Keratinocyte (primary cell): Measurements from ENCODE around the gene QRICH1. TPM values are rescaled to one million over a fixed set of nuclear protein-coding genes. Genes with fewer than 3 reads are reported as not detected.

Experiments used
- DNase-seq: peaks from one replicate; pipeline ENCODE4 v3.0.0-alpha.2; 2011; ENCODE audit warnings: low read depth, missing footprints, low spot score
- FAIRE-seq: peaks from 2 replicates; lab custom pipeline; 2011; peaks lifted over from hg19 to GRCh38; lab: Jason Lieb, UNC
- H2AFZ ChIP-seq: 2 replicates; pipeline ENCODE4 v1.6.0; 2012; ENCODE audit warnings: low read length, control low read depth, inconsistent platforms; ENCODE audit not compliant: control insufficient read depth
- H3K27ac ChIP-seq: 2 replicates; pipeline ENCODE4 v1.5.1; 2011; ENCODE audit warnings: low read length; ENCODE audit not compliant: control insufficient read depth, insufficient read depth
- H3K27me3 ChIP-seq: 3 replicates; pipeline ENCODE4 v1.6.0; 2011; ENCODE audit warnings: low read length; ENCODE audit not compliant: control insufficient read depth, insufficient read depth; ENCODE audit errors: extremely low read depth
- H3K36me3 ChIP-seq, 2 experiments: 2 replicates in 1 of 2; 3 replicates in 1 of 2; pipeline ENCODE4 v1.5.1; 2011; ENCODE audit warnings: low read length in 2 of 2, mild to moderate bottlenecking in 1 of 2; ENCODE audit not compliant: control insufficient read depth in 2 of 2, insufficient read depth in 2 of 2; ENCODE audit errors: extremely low read depth in 1 of 2
- H3K4me1 ChIP-seq: 3 replicates; pipeline ENCODE4 v1.5.1; 2011; ENCODE audit warnings: low read length; ENCODE audit not compliant: control insufficient read depth, insufficient read depth; ENCODE audit errors: extremely low read depth
- H3K4me2 ChIP-seq: 3 replicates; pipeline ENCODE4 v1.6.0; 2011; ENCODE audit warnings: low read depth, low read length; ENCODE audit not compliant: control insufficient read depth, insufficient read depth; ENCODE audit errors: extremely low read depth
- H3K4me3 ChIP-seq, 3 experiments: fragments of 200-600 bp in 1 of 3; sonication (generic) in 1 of 3; 2 replicates in 2 of 3; 3 replicates in 1 of 3; pipeline ENCODE4 v1.5.1; 2011 to 2016; ENCODE audit warnings: low read length in 3 of 3, mild to moderate bottlenecking in 3 of 3, control low read depth in 2 of 3, inconsistent platforms in 1 of 3, low read depth in 1 of 3, mixed read lengths in 1 of 3, mixed run types in 1 of 3, moderate library complexity in 1 of 3; ENCODE audit not compliant: control insufficient read depth in 2 of 3, insufficient read depth in 2 of 3; ENCODE audit errors: extremely low read depth in 1 of 3
- H3K79me2 ChIP-seq: 2 replicates; pipeline ENCODE4 v1.6.0; 2012; ENCODE audit warnings: low read length; ENCODE audit not compliant: control insufficient read depth, insufficient read depth
- H3K9ac ChIP-seq: 3 replicates; pipeline ENCODE4 v1.6.0; 2011; ENCODE audit warnings: low read length; ENCODE audit not compliant: control insufficient read depth, insufficient read depth; ENCODE audit errors: extremely low read depth
- H3K9me1 ChIP-seq: 3 replicates; pipeline ENCODE4 v1.6.0; 2011; ENCODE audit warnings: low read length; ENCODE audit not compliant: control insufficient read depth, insufficient read depth; ENCODE audit errors: extremely low read depth
- H3K9me3 ChIP-seq: 2 replicates; pipeline ENCODE4 v1.5.1; 2012; ENCODE audit warnings: low read depth, low read length; ENCODE audit not compliant: control insufficient read depth
- H4K20me1 ChIP-seq: 3 replicates; pipeline ENCODE4 v1.6.0; 2011; ENCODE audit warnings: low read length; ENCODE audit not compliant: control insufficient read depth, insufficient read depth; ENCODE audit errors: extremely low read depth
- CTCF ChIP-seq, 3 experiments: IDR thresholded peaks in 1 of 3; conservative IDR thresholded peaks in 1 of 3; optimal IDR thresholded peaks in 1 of 3; 2 replicates in 2 of 3; 3 replicates in 1 of 3; pipeline versions ENCODE3 to v1.5.1; 2011; ENCODE audit warnings: low read length in 3 of 3, mild to moderate bottlenecking in 3 of 3, moderate library complexity in 2 of 3, control low read depth in 1 of 3, inconsistent platforms in 1 of 3; ENCODE audit not compliant: insufficient read depth in 2 of 3; ENCODE audit errors: extremely low read depth in 1 of 3
- EZH2 ChIP-seq: IDR thresholded peaks from one replicate; pipeline ENCODE4 v1.6.1; 2012; ENCODE audit warnings: inconsistent platforms, mild to moderate bottlenecking, low read length, moderate library complexity
- dilution Hi-C: fragments of 300-500 bp; cut with MboI; formaldehyde crosslinking; loops from one replicate; pipeline ENCODE4 v1.7.0; 2020; ENCODE audit warnings: low sequenced_read_pairs; ENCODE audit not compliant: extremely low pct_ligation_motif_present
- polyA plus RNA-seq, 5 experiments: library from polyadenylated mRNA; depleted of rRNA in 3 of 5; stranded (reverse) in 3 of 5; stranded (forward) in 1 of 5; unstranded in 1 of 5; fragments of >200 nt; gene quantifications; 1 replicate in 1 of 5; 2 replicates in 3 of 5; 3 replicates in 1 of 5; pipeline versions ENCODE4 v1.2.1 to v1.2.3, GENCODE V29; 2011 to 2012; ENCODE audit warnings: missing spikeins in 2 of 5, low read depth in 1 of 5, low replicate concordance in 1 of 5

QRICH1 gene
- polyA plus RNA-seq, 1 donor (not counting 4 experiments of a cell fraction or from before 2014, with no cell fraction given): 60.4 TPM

DNA sequence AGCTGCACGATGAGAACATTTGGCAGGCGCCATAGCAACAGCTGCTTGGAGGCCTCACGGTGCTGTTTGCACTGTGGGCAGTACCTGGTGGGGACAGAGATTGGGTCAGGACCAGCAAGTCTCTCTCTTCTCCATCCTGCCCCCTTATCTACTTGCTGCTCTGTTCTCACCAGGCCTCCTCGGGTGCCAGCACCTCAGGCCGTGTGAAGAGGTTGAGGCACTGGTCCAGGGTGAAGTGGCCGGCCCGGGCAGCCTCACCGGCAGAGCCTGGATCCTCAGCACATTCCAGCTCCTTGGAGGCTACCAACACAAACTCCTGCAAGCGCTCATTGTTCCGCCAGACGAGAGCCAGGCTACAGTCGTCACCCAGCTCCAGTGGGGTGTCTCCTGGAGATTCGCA is 16.9 kb upstream of the QRICH1 start:
- Histone ChIP-seq H3K27me3 (no peaks in the 10 kb centered on the region), H3K4me1 (no peaks in the 10 kb centered on the region), H3K4me3 (no peak overlapping the region), H2AFZ (no peak overlapping the region), H3K9me1 (no peaks in the 10 kb centered on the region), H3K4me2 (no peak overlapping the region), H3K9me3 (no peaks in the 10 kb centered on the region), H4K20me1 (no peaks in the 10 kb centered on the region), H3K9ac (no peak overlapping the region), H3K36me3 (peaks cover 45 to 63% of the 10 kb centered on the region in 2 experiments), H3K27ac (no peak overlapping the region), H3K79me2 (no peaks in the 10 kb centered on the region)
- dilution Hi-C loops: no loop called here
- TF ChIP-seq EZH2: no peak
- TF ChIP-seq CTCF (optimal IDR thresholded peaks at IDR 0.05 in 1 of 3, IDR thresholded peaks at IDR 0.05 in 1 of 3, conservative IDR thresholded peaks at IDR 0.05 in 1 of 3; ENCODE audit: extremely low read depth in 1 of 3, insufficient read depth in 2 of 3, low read length in 3 of 3): no peak
- FAIRE-seq: no peak
- DNase-seq: no peak

DNA sequence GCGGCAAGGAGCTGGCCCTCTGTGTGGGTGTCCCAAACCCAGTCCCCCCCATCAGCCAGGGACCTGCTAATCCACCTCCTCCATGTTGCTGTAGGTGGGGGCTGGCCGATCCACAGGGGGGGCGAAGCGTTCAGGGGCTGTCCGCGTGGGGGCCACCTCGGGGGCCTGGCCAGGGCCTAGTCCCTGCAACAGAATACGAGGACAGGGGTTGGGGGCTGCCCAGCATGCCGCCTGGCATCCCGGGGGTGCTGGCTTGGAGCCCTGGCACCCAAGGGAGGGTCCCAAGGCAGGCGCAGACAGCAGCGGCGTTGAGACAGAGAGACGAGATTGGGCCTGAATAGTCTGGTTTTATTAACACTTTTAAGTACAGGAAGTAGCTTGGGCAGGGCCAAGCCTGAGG is 14.5 kb upstream of the QRICH1 start:
- dilution Hi-C loops: no loop called here
- Histone ChIP-seq H4K20me1 (no peaks in the 10 kb centered on the region), H3K9me3 (no peaks in the 10 kb centered on the region), H3K79me2 (peaks cover 11% of the 10 kb centered on the region), H3K36me3 (peaks cover 27 to 45% of the 10 kb centered on the region in 2 experiments), H2AFZ (no peak overlapping the region), H3K4me1 (peaks cover 7% of the 10 kb centered on the region), H3K27ac (no peak overlapping the region), H3K9me1 (no peaks in the 10 kb centered on the region), H3K4me2 (no peak overlapping the region), H3K4me3 (no peak overlapping the region), H3K27me3 (no peaks in the 10 kb centered on the region), H3K9ac (no peak overlapping the region)
- TF ChIP-seq CTCF (optimal IDR thresholded peaks at IDR 0.05 in 1 of 3, IDR thresholded peaks at IDR 0.05 in 1 of 3, conservative IDR thresholded peaks at IDR 0.05 in 1 of 3; ENCODE audit: extremely low read depth in 1 of 3, insufficient read depth in 2 of 3, low read length in 3 of 3): no peak
- TF ChIP-seq EZH2: no peak
- no peak for DNase-seq
- no peak for FAIRE-seq
